GM19193 (cell line): ENCODE results near the gene TXLNB.

Experiments
- POLR2A ChIP-seq: IDR thresholded peaks from 4 replicates; pipeline ENCODE4 v1.6.1; 2011; ENCODE audit not compliant: insufficient read depth, insufficient read length; ENCODE audit errors: extremely low read depth

Gene TXLNB

GRCh38 chr6:139251691-139252390 is 40.0 kb downstream of the TXLNB start:
- no peak for TF ChIP-seq POLR2A

DNA sequence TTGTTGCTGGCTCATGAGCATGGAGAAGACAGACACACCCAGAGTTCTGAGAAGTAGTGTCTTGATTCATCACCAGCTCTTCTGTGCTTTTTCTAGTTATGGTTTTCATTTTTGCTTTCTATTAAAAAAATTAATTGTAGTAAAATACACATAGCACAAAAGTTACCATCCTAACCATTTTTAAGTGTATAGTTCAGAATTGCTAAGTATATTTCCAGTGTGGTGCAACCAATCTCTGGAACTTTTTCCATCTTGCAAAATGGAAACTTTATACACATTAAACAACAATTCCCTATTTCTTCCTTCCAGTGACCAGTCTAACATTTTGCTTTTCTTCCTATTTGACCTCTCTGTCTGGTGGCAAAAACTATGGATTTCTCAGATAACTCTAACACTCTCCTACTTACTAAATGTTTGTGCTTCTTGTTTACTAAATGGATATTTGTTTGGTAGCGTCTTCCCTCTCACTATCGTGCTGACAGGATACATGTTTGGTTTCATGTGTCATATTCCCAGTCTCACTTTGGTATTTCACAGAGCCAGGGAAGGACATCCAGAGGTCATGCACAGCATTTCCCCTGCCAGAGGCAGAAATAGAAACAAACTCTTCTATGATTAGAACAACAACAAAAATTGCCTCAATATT is 40.6 kb downstream of the TXLNB start:
- no peak for TF ChIP-seq POLR2A

GRCh38 chr6:139250296-139251044 is 41.3 kb downstream of the TXLNB start:
- no peak for TF ChIP-seq POLR2A

GRCh38 chr6:139249395-139249794 is 42.4 kb downstream of the TXLNB start:
- TF ChIP-seq POLR2A = no peak

GRCh38 chr6:139248911-139249310 is 42.9 kb downstream of the TXLNB start:
- TF ChIP-seq POLR2A = no peak

GRCh38 chr6:139247618-139248017 is 44.2 kb downstream of the TXLNB start:
- no peak for TF ChIP-seq POLR2A

DNA sequence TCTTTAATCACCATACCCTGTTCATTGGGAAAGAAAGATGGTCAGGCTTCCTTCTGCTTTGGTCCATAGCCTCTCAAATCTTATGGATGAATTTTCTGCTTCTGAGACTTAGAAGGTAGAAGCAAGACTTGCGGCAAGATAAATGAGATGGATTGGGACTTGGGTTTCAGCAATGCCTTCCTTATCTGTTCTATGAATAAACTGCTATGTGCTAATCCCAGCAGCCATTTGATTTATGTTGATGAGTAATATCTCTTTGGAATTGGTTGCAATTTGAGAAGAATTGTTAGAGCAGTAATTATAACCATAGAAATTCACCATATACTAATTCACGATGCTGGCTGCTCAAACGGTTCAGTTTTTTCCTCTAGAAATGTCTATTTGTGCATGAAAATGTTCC is 48.3 kb downstream of the TXLNB start:
- TF ChIP-seq POLR2A = no peak

DNA sequence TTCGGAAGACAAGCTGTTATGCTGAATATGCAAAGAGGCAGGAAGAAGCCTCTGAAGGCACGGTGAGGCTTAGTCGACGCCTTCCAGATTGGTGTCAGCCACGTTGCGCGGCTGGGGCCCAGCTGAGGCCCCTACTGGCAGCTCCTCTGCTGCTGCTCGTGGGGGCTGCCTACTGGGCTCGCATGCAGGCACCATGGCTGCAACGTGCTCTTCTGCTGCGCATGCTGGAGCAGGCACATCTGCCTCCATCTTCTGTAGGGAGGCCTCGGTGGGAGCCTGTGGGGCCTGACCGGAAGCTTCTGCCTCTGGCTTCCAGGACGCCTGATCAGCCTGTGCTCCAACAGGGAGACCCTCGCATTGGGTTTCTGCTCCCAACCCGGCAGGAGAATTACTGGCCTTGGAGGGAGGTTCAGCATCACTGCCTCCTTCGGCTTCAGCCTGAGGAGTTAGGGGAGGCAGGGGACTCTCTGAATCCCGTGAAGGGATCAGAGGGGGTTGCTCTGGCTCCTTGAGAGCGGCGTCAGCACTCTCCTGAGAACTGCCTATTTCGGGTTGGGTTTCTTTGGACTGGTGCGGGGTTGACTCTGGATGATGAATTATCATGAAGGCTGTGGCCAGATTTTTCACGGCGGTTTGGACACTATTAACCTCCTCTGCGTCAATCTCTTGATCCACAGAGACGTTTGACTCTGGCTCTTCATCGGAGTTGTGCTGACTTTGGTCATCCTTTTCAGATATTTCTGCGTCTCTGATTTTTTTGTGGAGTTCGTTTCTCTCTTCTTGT is 49.1 kb downstream of the TXLNB start:
- TF ChIP-seq POLR2A = no peak

GRCh38 chr6:139240161-139241010 is 51.4 kb downstream of the TXLNB start:
- no peak for TF ChIP-seq POLR2A

DNA sequence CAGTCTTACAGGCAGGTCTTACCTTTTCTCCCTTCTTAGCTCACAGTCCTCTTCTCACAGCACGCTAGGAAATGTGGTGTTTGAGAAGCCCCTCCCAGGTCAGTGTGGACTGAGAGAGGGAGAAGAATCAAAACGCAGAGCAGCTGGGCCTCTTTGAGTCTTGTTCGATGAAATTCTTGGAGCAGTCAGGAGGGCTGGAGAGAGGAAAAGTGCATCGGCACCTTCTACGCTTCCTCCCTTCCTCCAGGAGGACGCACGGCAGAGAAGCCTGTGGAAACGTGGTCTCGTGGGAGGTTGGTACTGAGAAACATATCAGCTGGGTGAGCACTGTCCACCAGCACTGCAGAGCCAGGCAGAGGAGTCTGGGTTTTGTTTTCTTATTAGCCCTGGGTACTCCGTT is 52.7 kb downstream of the TXLNB start:
- no peak for TF ChIP-seq POLR2A

- no peak for TF ChIP-seq POLR2A
Observed at GRCh38 chr6:139236105-139236504, 55.7 kb downstream of the TXLNB start.

- TF ChIP-seq POLR2A = no peak
Observed at GRCh38 chr6:139235661-139236060, 56.1 kb downstream of the TXLNB start.

DNA sequence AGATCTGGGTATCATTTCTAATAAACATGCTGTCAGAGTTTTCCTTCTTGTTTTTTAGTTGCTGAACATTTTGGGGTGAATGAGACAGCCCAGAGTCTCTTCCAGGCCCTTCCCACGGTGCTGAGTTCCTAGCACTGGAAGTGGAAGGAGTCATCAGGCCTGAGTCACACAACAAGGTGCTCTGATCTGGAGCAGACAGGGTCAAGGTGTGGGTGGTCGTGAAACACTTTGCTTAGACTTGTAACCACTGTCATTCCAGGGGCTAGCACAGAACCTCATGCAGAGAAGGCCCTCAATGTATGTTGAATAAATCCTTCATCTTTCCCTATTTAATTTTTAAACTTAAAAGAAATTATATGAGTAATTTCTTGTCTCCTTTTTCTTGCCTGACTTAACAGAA is 60.6 kb downstream of the TXLNB start:
- no peak for TF ChIP-seq POLR2A

- no peak for TF ChIP-seq POLR2A
Observed at GRCh38 chr6:139230391-139230840, 61.4 kb downstream of the TXLNB start.
